Liver (tissue), 9 donors: ENCODE data around the gene AJUBA. TPM values are rescaled to one million over a fixed set of nuclear protein-coding genes. Genes with fewer than 3 reads are reported as not detected.

ENCODE experiments used
- DNase-seq: peaks from one replicate; pipeline ENCODE4 v3.0.0-alpha.2; 2017; ENCODE audit warnings: low spot score
- H3K27ac ChIP-seq, 2 donors: one replicate each; pipeline ENCODE4 v1.7.0; 2013; ENCODE audit warnings: inconsistent platforms in 2 of 2, low read length in 2 of 2, control low read depth in 1 of 2, low read depth in 1 of 2, mild to moderate bottlenecking in 1 of 2
- H3K27me3 ChIP-seq, 4 donors: one replicate each; pipeline versions ENCODE4 v1.6.1 to v1.7.0; 2013; ENCODE audit warnings: low read length in 3 of 4, inconsistent platforms in 1 of 4, mild to moderate bottlenecking in 1 of 4, moderate library complexity in 1 of 4; ENCODE audit not compliant: control insufficient read depth in 4 of 4, insufficient read depth in 4 of 4
- H3K36me3 ChIP-seq, 4 donors: one replicate each; pipeline versions ENCODE4 v1.6.1 to v1.7.0; 2013; ENCODE audit warnings: low read length in 3 of 4, mild to moderate bottlenecking in 3 of 4, low read depth in 1 of 4, moderate library complexity in 1 of 4; ENCODE audit not compliant: control insufficient read depth in 4 of 4, insufficient read depth in 3 of 4
- H3K4me1 ChIP-seq, 4 donors: one replicate each; pipeline versions ENCODE4 v1.6.1 to v1.7.0; 2013; ENCODE audit warnings: low read length in 3 of 4, mild to moderate bottlenecking in 3 of 4, moderate library complexity in 1 of 4; ENCODE audit not compliant: control insufficient read depth in 4 of 4, insufficient read depth in 4 of 4
- H3K4me3 ChIP-seq, 3 donors: one replicate each; pipeline versions ENCODE4 v1.6.1 to v1.7.0; 2013; ENCODE audit warnings: low read length in 3 of 3, control low read depth in 1 of 3, low read depth in 1 of 3, mild to moderate bottlenecking in 1 of 3
- H3K9ac ChIP-seq, 2 donors: one replicate each; pipeline ENCODE4 v1.7.0; 2013; ENCODE audit warnings: low read length in 2 of 2, mild to moderate bottlenecking in 2 of 2, moderate library complexity in 2 of 2, control low read depth in 1 of 2, low read depth in 1 of 2
- H3K9me3 ChIP-seq, 4 donors: one replicate each; pipeline versions ENCODE4 v1.6.1 to v1.7.0; 2013; ENCODE audit warnings: low read length in 3 of 4; ENCODE audit not compliant: control insufficient read depth in 4 of 4
- CTCF ChIP-seq: fragments of 150-350 bp; IDR thresholded peaks from 2 replicates; pipeline ENCODE4 v1.5.1; 2017; ENCODE audit warnings: improper control_type of control experiment, low read depth, low read length; ENCODE audit not compliant: missing input control
- EGR1 ChIP-seq, 2 donors: IDR thresholded peaks; 2 replicates each; pipeline ENCODE4 v1.6.1; 2016 to 2018; ENCODE audit warnings: antibody characterized with exemption in 2 of 2, low read depth in 2 of 2
- FOXA1 ChIP-seq: IDR thresholded peaks from 2 replicates; pipeline ENCODE4 v1.6.1; 2016; ENCODE audit warnings: antibody characterized with exemption
- FOXA2 ChIP-seq: IDR thresholded peaks from 2 replicates; pipeline ENCODE4 v1.6.1; 2016; ENCODE audit warnings: antibody characterized with exemption
- GABPA ChIP-seq, 2 donors: IDR thresholded peaks in 1 of 2; conservative IDR thresholded peaks in 1 of 2; 2 replicates each; pipeline ENCODE4 v1.6.1; 2016; ENCODE audit warnings: antibody characterized with exemption in 2 of 2, mild to moderate bottlenecking in 1 of 2, moderate library complexity in 1 of 2
- HNF4A ChIP-seq, 2 donors: conservative IDR thresholded peaks; 2 replicates each; pipeline ENCODE4 v1.6.1; 2016; ENCODE audit warnings: antibody characterized with exemption in 2 of 2, mild to moderate bottlenecking in 2 of 2
- HNF4G ChIP-seq: IDR thresholded peaks from 2 replicates; pipeline ENCODE4 v1.6.1; 2016; ENCODE audit warnings: antibody characterized with exemption
- JUND ChIP-seq, 2 donors: IDR thresholded peaks; 2 replicates each; pipeline ENCODE4 v1.6.1; 2016; ENCODE audit warnings: antibody characterized with exemption in 2 of 2
- MAX ChIP-seq: IDR thresholded peaks from 2 replicates; pipeline ENCODE4 v1.6.1; 2016; ENCODE audit warnings: antibody characterized with exemption
- NR2F2 ChIP-seq: IDR thresholded peaks from 2 replicates; pipeline ENCODE4 v1.6.1; 2016; ENCODE audit warnings: antibody characterized with exemption
- RAD21 ChIP-seq, 2 donors: IDR thresholded peaks; 2 replicates each; pipeline ENCODE4 v1.6.1; 2016; ENCODE audit warnings: antibody characterized with exemption in 2 of 2, mild to moderate bottlenecking in 2 of 2
- RXRA ChIP-seq, 2 donors: IDR thresholded peaks; 2 replicates each; pipeline ENCODE4 v1.6.1; 2017 to 2018; ENCODE audit warnings: antibody characterized with exemption in 2 of 2, mild to moderate bottlenecking in 1 of 2
- SP1 ChIP-seq: IDR thresholded peaks from 2 replicates; pipeline ENCODE4 v1.6.1; 2018; ENCODE audit warnings: antibody characterized with exemption, mild to moderate bottlenecking
- TAF1 ChIP-seq: conservative IDR thresholded peaks from 2 replicates; pipeline ENCODE4 v1.6.1; 2016; ENCODE audit warnings: antibody characterized with exemption, mild to moderate bottlenecking
- YY1 ChIP-seq: IDR thresholded peaks from 2 replicates; pipeline ENCODE4 v1.6.1; 2016; ENCODE audit warnings: antibody characterized with exemption, mild to moderate bottlenecking
- WGBS: extraction: QIAGEN DNeasy Blood & Tissue Kit; methylation state at CpG from one replicate; pipeline ENCODE4 v1.1.7; 2013; 5-methylcytosine and 5-hydroxymethylcytosine counted together
- polyA plus RNA-seq, 2 donors: library from polyadenylated mRNA; stranded (reverse) in 1 of 2; unstranded in 1 of 2; fragments of 200-250 nt in 1 of 2; fragments of >200 nt in 1 of 2; fragmentation: Nextera tagmentation in 1 of 2; extraction: Ambion mirVana in 1 of 2; gene quantifications; one replicate each; pipeline versions ENCODE4 v1.2.1 to v1.2.3, GENCODE V29; 2013 to 2015
- total RNA-seq, 2 donors: library from RNA; depleted of rRNA; stranded (reverse); fragments of >200 nt; gene quantifications; one replicate each; pipeline ENCODE4 v1.2.3, GENCODE V29; 2014
- TF ChIP-seq, protein P1 (sequence below): IDR thresholded peaks from 2 replicates; pipeline ENCODE4 v1.6.1; 2016; ENCODE audit warnings: antibody characterized with exemption
- TF ChIP-seq, protein P2 (sequence below): IDR thresholded peaks from 2 replicates; pipeline ENCODE4 v1.6.1; 2016; ENCODE audit warnings: antibody characterized with exemption, mild to moderate bottlenecking
- TF ChIP-seq, protein P3 (sequence below): IDR thresholded peaks from 2 replicates; pipeline ENCODE4 v1.6.1; 2016; ENCODE audit warnings: antibody characterized with exemption
- donor health status: healthy.
- donor health status: healthy.
- donor health status: healthy.
- donor health status: healthy.
- donor health status: healthy.

The AJUBA gene
- total and polyA plus RNA-seq, 4 donors: 15.5 to 34.9 (median 19.6) TPM

DNA sequence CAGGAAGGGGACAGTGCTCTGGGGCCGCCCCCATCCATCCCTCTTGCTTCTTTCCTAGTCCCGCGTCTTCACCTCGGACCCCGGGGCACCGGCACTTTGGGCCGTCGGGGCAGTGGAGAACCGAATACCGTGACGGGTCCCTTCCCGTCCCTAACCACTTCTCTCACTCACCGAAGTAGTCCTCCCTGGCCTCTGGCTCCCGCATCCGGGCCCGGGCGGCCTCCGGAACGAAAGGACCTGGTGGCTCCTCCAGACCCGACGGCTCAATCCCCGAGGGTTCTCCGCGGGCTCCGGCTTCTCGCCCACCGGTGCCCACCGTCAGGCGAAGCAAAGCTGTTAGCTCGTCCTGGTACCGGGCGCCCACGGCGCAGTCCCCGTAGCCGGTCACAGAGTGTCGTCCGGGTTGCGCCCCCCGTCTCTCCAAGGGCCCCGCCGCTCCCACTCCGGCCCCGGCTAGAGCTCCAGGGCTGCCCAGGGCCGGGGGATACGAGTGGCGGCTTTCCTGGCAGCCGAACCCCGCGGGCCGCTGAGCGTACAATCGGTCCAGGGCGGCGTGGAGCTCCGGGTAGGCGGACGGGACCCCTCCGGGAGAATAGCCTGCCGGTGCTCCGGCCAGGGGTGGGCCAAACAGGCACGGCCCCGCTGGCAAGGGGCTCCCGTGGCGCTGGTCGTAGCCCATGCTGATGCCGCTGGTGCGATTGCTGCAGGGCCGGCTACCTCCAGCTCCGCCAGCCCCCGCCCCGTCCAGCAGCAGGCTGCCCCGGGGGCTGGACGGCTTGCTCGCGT is 1.1 kb downstream of the AJUBA start:
- peak overlapping the region; percentile 68 to 75 for H3K27ac ChIP-seq
- peak overlapping the region in 1 of 2 donors; percentile 57 for H3K9ac ChIP-seq
- TF ChIP-seq EGR1 (IDR thresholded peaks at IDR 0.05; ENCODE audit: low read depth in 2 of 2) (no peak), NR2F2 (no peak), FOXA2 (no peak), HNF4A (conservative IDR thresholded peaks at IDR 0.05) (no peak), JUND (IDR thresholded peaks at IDR 0.05) (no peak)
- TF ChIP-seq, protein P1, sequence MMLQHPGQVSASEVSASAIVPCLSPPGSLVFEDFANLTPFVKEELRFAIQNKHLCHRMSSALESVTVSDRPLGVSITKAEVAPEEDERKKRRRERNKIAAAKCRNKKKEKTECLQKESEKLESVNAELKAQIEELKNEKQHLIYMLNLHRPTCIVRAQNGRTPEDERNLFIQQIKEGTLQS: no peak
- TF ChIP-seq, protein P2, sequence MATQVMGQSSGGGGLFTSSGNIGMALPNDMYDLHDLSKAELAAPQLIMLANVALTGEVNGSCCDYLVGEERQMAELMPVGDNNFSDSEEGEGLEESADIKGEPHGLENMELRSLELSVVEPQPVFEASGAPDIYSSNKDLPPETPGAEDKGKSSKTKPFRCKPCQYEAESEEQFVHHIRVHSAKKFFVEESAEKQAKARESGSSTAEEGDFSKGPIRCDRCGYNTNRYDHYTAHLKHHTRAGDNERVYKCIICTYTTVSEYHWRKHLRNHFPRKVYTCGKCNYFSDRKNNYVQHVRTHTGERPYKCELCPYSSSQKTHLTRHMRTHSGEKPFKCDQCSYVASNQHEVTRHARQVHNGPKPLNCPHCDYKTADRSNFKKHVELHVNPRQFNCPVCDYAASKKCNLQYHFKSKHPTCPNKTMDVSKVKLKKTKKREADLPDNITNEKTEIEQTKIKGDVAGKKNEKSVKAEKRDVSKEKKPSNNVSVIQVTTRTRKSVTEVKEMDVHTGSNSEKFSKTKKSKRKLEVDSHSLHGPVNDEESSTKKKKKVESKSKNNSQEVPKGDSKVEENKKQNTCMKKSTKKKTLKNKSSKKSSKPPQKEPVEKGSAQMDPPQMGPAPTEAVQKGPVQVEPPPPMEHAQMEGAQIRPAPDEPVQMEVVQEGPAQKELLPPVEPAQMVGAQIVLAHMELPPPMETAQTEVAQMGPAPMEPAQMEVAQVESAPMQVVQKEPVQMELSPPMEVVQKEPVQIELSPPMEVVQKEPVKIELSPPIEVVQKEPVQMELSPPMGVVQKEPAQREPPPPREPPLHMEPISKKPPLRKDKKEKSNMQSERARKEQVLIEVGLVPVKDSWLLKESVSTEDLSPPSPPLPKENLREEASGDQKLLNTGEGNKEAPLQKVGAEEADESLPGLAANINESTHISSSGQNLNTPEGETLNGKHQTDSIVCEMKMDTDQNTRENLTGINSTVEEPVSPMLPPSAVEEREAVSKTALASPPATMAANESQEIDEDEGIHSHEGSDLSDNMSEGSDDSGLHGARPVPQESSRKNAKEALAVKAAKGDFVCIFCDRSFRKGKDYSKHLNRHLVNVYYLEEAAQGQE: no peak
- H3K4me3 ChIP-seq: peak overlapping the region in 2 of 3 donors; percentile 88 to 97
- no peaks in the 10 kb centered on the region for H3K27me3 ChIP-seq
- no peak for DNase-seq
- H3K9me3 ChIP-seq: no peaks in the 10 kb centered on the region
- 3% methylated on average over 76 of the region's 76 CpGs for WGBS
- no peaks in the 10 kb centered on the region for H3K36me3 ChIP-seq
- peaks cover 14 to 83% (median 56%) of the 10 kb centered on the region in 4 donors for H3K4me1 ChIP-seq

- H3K27ac ChIP-seq: peak overlapping the region; percentile 85 to 87
- DNase-seq: no peak
- peaks cover 14 to 84% (median 57%) of the 10 kb centered on the region in 4 donors for H3K4me1 ChIP-seq
- no peaks in the 10 kb centered on the region for H3K9me3 ChIP-seq
- peak overlapping the region in 1 of 2 donors; percentile 57 for H3K9ac ChIP-seq
- H3K4me3 ChIP-seq: peak overlapping the region in 2 of 3 donors; percentile 88 to 97
- TF ChIP-seq HNF4A (conservative IDR thresholded peaks at IDR 0.05) (no peak), EGR1 (IDR thresholded peaks at IDR 0.05; ENCODE audit: low read depth in 2 of 2) (no peak)
- 1% methylated on average over 41 of the region's 41 CpGs for WGBS
- H3K36me3 ChIP-seq: no peaks in the 10 kb centered on the region
- no peaks in the 10 kb centered on the region for H3K27me3 ChIP-seq
These were observed 1.7 kb downstream of the AJUBA start for GRCh38 chr14:22980672-22981089.

- 70% methylated on average over 8 of the region's 8 CpGs for WGBS
- Histone ChIP-seq H3K9me3 (no peaks in the 10 kb centered on the region), H3K4me1 (peaks cover 14 to 88% (median 61%) of the 10 kb centered on the region in 4 donors), H3K4me3 (peak overlapping the region in 2 of 3 donors; percentile 62 to 88), H3K36me3 (no peaks in the 10 kb centered on the region), H3K27me3 (no peaks in the 10 kb centered on the region), H3K27ac (peak overlapping the region; percentile 85 to 87), H3K9ac (peak overlapping the region in 1 of 2 donors; percentile 58)
- no peak for DNase-seq
- TF ChIP-seq NR2F2 (no peak), MAX (no peak), CTCF (no peak), HNF4G (no peak), RXRA (IDR thresholded peaks at IDR 0.05) (no peak), JUND (IDR thresholded peaks at IDR 0.05) (no peak), SP1 (no peak), RAD21 (IDR thresholded peaks at IDR 0.05) (no peak), FOXA1 (no peak), YY1 (no peak), GABPA (IDR thresholded peaks at IDR 0.05 in 1 of 2, conservative IDR thresholded peaks at IDR 0.05 in 1 of 2) (no peak), TAF1 (no peak), EGR1 (IDR thresholded peaks at IDR 0.05; ENCODE audit: low read depth in 2 of 2) (no peak)
- TF ChIP-seq, protein P3, sequence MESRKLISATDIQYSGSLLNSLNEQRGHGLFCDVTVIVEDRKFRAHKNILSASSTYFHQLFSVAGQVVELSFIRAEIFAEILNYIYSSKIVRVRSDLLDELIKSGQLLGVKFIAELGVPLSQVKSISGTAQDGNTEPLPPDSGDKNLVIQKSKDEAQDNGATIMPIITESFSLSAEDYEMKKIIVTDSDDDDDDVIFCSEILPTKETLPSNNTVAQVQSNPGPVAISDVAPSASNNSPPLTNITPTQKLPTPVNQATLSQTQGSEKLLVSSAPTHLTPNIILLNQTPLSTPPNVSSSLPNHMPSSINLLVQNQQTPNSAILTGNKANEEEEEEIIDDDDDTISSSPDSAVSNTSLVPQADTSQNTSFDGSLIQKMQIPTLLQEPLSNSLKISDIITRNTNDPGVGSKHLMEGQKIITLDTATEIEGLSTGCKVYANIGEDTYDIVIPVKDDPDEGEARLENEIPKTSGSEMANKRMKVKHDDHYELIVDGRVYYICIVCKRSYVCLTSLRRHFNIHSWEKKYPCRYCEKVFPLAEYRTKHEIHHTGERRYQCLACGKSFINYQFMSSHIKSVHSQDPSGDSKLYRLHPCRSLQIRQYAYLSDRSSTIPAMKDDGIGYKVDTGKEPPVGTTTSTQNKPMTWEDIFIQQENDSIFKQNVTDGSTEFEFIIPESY: no peak
These were observed 2.5 kb downstream of the AJUBA start for GRCh38 chr14:22979748-22980392.
